LoVo (cell line): ENCODE measurements around the gene IQCC.

Experiments used
- DNase-seq: peaks from one replicate; pipeline ENCODE4 v3.0.0-alpha.2; 2016; ENCODE audit warnings: low spot score

The IQCC gene

GRCh38 chr1:32224285-32224684 is 18.8 kb downstream of the IQCC start:
- no peak for DNase-seq

GRCh38 chr1:32228771-32229170 is 23.3 kb downstream of the IQCC start:
- no peak for DNase-seq

- DNase-seq = no peak
Observed at GRCh38 chr1:32231843-32232432, 26.5 kb downstream of the IQCC start.

- no peak for DNase-seq
Observed at GRCh38 chr1:32232558-32233304, 27.3 kb downstream of the IQCC start.

- no peak for DNase-seq
Observed at GRCh38 chr1:32234792-32235191, 29.3 kb downstream of the IQCC start.

- DNase-seq = no peak
Observed at GRCh38 chr1:32239337-32239736, 33.9 kb downstream of the IQCC start.

- no peak for DNase-seq
Observed at GRCh38 chr1:32239790-32240139, 34.3 kb downstream of the IQCC start.

- peak; percentile 57 for DNase-seq
Observed at GRCh38 chr1:32240140-32240951, 34.9 kb downstream of the IQCC start.

- DNase-seq = no peak
Observed at GRCh38 chr1:32241001-32241763, 35.7 kb downstream of the IQCC start.

GRCh38 chr1:32242341-32242851 is 36.9 kb downstream of the IQCC start:
- DNase-seq = no peak

- DNase-seq = no peak
Observed at GRCh38 chr1:32246888-32247273, 41.4 kb downstream of the IQCC start, which contains the start of gene FAM167B. Gene FAM167B (plus strand): TSS chr1:32247222. CDS start chr1:32247422, 200 bp downstream.

GRCh38 chr1:32247452-32247851 is 42.0 kb downstream of the IQCC start:
- no peak for DNase-seq

- peak; percentile 27 for DNase-seq
Observed at GRCh38 chr1:32247983-32248889, 42.8 kb downstream of the IQCC start.

- no peak for DNase-seq
Observed at GRCh38 chr1:32249831-32250525, 44.5 kb downstream of the IQCC start.

GRCh38 chr1:32250893-32251716 is 45.6 kb downstream of the IQCC start, which contains the start of gene LCK:
Gene LCK (plus strand): TSS chr1:32251265. CDS start chr1:32274330, 23,065 bp downstream.
- DNase-seq = no peak

- DNase-seq = no peak
Observed at GRCh38 chr1:32255072-32256071, 49.9 kb downstream of the IQCC start.

- DNase-seq = no peak
Observed at GRCh38 chr1:32256473-32257226, 51.2 kb downstream of the IQCC start.

GRCh38 chr1:32257227-32257508 is 51.7 kb downstream of the IQCC start:
- no peak for DNase-seq
